CD14-positive monocyte (primary cell): ENCODE results near the gene SLC36A4. TPM values are rescaled to one million over a fixed set of nuclear protein-coding genes. Genes with fewer than 3 reads are reported as not detected.

Experiments
- DNase-seq, 3 donors: peaks; one replicate each; pipeline ENCODE4 v3.0.0-alpha.2; 2011 to 2022
- H2AFZ ChIP-seq: 2 replicates; pipeline ENCODE4 v1.6.0; 2012; ENCODE audit warnings: mild to moderate bottlenecking, low read depth, low read length, inconsistent platforms; ENCODE audit not compliant: insufficient read depth, poor library complexity, severe bottlenecking
- H3K27ac ChIP-seq, 2 donors: 1 replicate in 1 of 2; 2 replicates in 1 of 2; pipeline ENCODE4 v1.5.1; 2012 to 2013; ENCODE audit warnings: low read length in 2 of 2, control low read depth in 1 of 2, inconsistent platforms in 1 of 2, low read depth in 1 of 2, mild to moderate bottlenecking in 1 of 2
- H3K27me3 ChIP-seq, 2 donors: one replicate each; pipeline versions ENCODE4 v1.6.0 to v1.6.1; 2011 to 2013; ENCODE audit warnings: low read length in 2 of 2; ENCODE audit not compliant: control insufficient read depth in 2 of 2, insufficient read depth in 2 of 2
- H3K36me3 ChIP-seq, 2 donors: replicated peaks in 1 of 2; 1 replicate in 1 of 2; 2 replicates in 1 of 2; pipeline versions ENCODE4 v1.5.1 to v1.6.1; 2012 to 2013; ENCODE audit warnings: low read length in 2 of 2, control low read depth in 1 of 2, inconsistent platforms in 1 of 2, mild to moderate bottlenecking in 1 of 2; ENCODE audit not compliant: insufficient read depth in 2 of 2, control insufficient read depth in 1 of 2
- H3K4me1 ChIP-seq, 2 donors: 1 replicate in 1 of 2; 2 replicates in 1 of 2; pipeline versions ENCODE4 v1.5.1 to v1.6.1; 2012 to 2013; ENCODE audit warnings: low read length in 2 of 2, control low read depth in 1 of 2, inconsistent platforms in 1 of 2, mild to moderate bottlenecking in 1 of 2, moderate library complexity in 1 of 2; ENCODE audit not compliant: insufficient read depth in 2 of 2, control insufficient read depth in 1 of 2
- H3K4me2 ChIP-seq: replicated peaks from 2 replicates; pipeline ENCODE3; 2012; ENCODE audit warnings: low read length, moderate library complexity, mild to moderate bottlenecking; ENCODE audit not compliant: poor library complexity, severe bottlenecking; ENCODE audit errors: extremely low read depth
- H3K4me3 ChIP-seq, 3 experiments: fragments of 200-600 bp in 1 of 3; sonication (generic) in 1 of 3; replicated peaks in 1 of 3; 1 replicate in 2 of 3; 2 replicates in 1 of 3; pipeline ENCODE4 v1.5.1; 2011 to 2013; ENCODE audit warnings: low read length in 3 of 3, mild to moderate bottlenecking in 3 of 3, control low read depth in 2 of 3, low read depth in 2 of 3, inconsistent platforms in 1 of 3, moderate library complexity in 1 of 3
- H3K79me2 ChIP-seq: 2 replicates; pipeline ENCODE4 v1.6.0; 2012; ENCODE audit warnings: mild to moderate bottlenecking, control low read depth, inconsistent platforms, low read length, moderate library complexity; ENCODE audit not compliant: insufficient read depth
- H3K9ac ChIP-seq: 2 replicates; pipeline ENCODE4 v1.6.0; 2017; ENCODE audit warnings: low read length, mild to moderate bottlenecking; ENCODE audit not compliant: insufficient read depth, poor library complexity, severe bottlenecking
- H3K9me3 ChIP-seq, 2 donors: replicated peaks in 1 of 2; 1 replicate in 1 of 2; 2 replicates in 1 of 2; pipeline versions ENCODE4 v1.5.1 to v1.6.1; 2012 to 2013; ENCODE audit warnings: low read length in 2 of 2, control low read depth in 1 of 2; ENCODE audit not compliant: control insufficient read depth in 1 of 2, insufficient read depth in 1 of 2
- H4K20me1 ChIP-seq: 2 replicates; pipeline ENCODE4 v1.6.0; 2012; ENCODE audit warnings: mild to moderate bottlenecking, low read length, control low read depth, moderate library complexity; ENCODE audit not compliant: insufficient read depth
- H3K27ac Mint-ChIP-seq, 7 donors: one replicate each; pipeline ENCODE4 v1.8.0; 2020; ENCODE audit warnings: mild to moderate bottlenecking in 7 of 7, mixed read lengths in 7 of 7, moderate library complexity in 6 of 7, inconsistent platforms in 2 of 7
- H3K27me3 Mint-ChIP-seq, 3 donors: one replicate each; pipeline ENCODE4 v1.8.0; 2021 to 2022; ENCODE audit warnings: low read depth in 3 of 3, mild to moderate bottlenecking in 3 of 3, mixed read lengths in 3 of 3, moderate library complexity in 3 of 3, inconsistent platforms in 1 of 3
- H3K36me3 Mint-ChIP-seq, 2 donors: one replicate each; pipeline ENCODE4 v1.8.0; 2020; ENCODE audit warnings: mixed read lengths in 2 of 2, inconsistent platforms in 1 of 2, mild to moderate bottlenecking in 1 of 2
- H3K4me1 Mint-ChIP-seq: one replicate; pipeline ENCODE4 v1.8.0; 2020; ENCODE audit warnings: mild to moderate bottlenecking, mixed read lengths
- H3K4me3 Mint-ChIP-seq, 2 donors: one replicate each; pipeline ENCODE4 v1.8.0; 2020; ENCODE audit warnings: mild to moderate bottlenecking in 2 of 2, mixed read lengths in 2 of 2, moderate library complexity in 1 of 2
- H3K9me3 Mint-ChIP-seq, 7 donors: one replicate each; pipeline ENCODE4 v1.8.0; 2020 to 2022; ENCODE audit warnings: mixed read lengths in 7 of 7, mild to moderate bottlenecking in 6 of 7, moderate library complexity in 6 of 7, inconsistent platforms in 2 of 7
- CTCF ChIP-seq: fragments of 200-600 bp; IDR thresholded peaks from one replicate; pipeline ENCODE4 v1.8.0; 2022; ENCODE audit warnings: antibody characterized with exemption, mild to moderate bottlenecking
- WGBS: methylation state at CpG from one replicate; pipeline ENCODE4 v1.1.5; 2013; ENCODE audit warnings: missing lambda C conversion rate; ENCODE audit not compliant: insufficient coverage; 5-methylcytosine and 5-hydroxymethylcytosine counted together
- intact Hi-C, 2 donors: fragments of 100-400 bp; cut with micrococcal nuclease; formaldehyde crosslinking; loops; one replicate each; pipeline versions ENCODE4 v1.15.0 to v1.15.1; 2023
- polyA plus RNA-seq, 3 donors: library from polyadenylated mRNA; depleted of rRNA in 1 of 3; unstranded in 2 of 3; stranded (reverse) in 1 of 3; fragments of 300-500 nt in 2 of 3; fragments of >200 nt in 1 of 3; fragmentation: Illumina TruSeq in 2 of 3; gene quantifications; 1 replicate in 2 of 3; 2 replicates in 1 of 3; pipeline ENCODE4 v1.2.3, GENCODE V29; 2012 to 2021

Gene SLC36A4
- polyA plus RNA-seq, 3 donors = 21.1 to 65.2 (median 62.0) TPM

GRCh38 chr11:93166862-93167261, 30.9 kb downstream of the SLC36A4 start:
- peaks cover 37 to 57% of the 10 kb centered on the region in 2 donors for H3K36me3 ChIP-seq
- no peaks in the 10 kb centered on the region for H3K27me3 ChIP-seq
- H3K4me1 ChIP-seq = peaks cover 12% of the 10 kb centered on the region in 2 donors
- H3K9me3 ChIP-seq = no peaks in the 10 kb centered on the region
- H4K20me1 ChIP-seq = no peaks in the 10 kb centered on the region
- no peak overlapping the region for H3K4me2 ChIP-seq
- peak in 1 of 3 donors; percentile 12 for DNase-seq
- no peak for TF ChIP-seq CTCF
- peak overlapping the region in 1 of 2 donors; percentile 21 for H3K27ac ChIP-seq
- H3K79me2 ChIP-seq = no peaks in the 10 kb centered on the region
- H3K9ac ChIP-seq = no peak overlapping the region
- Mint-ChIP-seq H3K9me3 (no peaks in the 10 kb centered on the region), H3K4me3 (no peak overlapping the region), H3K4me1 (peaks cover 17% of the 10 kb centered on the region), H3K36me3 (peaks cover 35 to 36% of the 10 kb centered on the region in 2 donors), H3K27me3 (no peaks in the 10 kb centered on the region), H3K27ac (peak overlapping the region in 3 of 7 donors; percentile 36 to 57 (median 48))
- intact Hi-C loops = loop anchor here in 1 of 2 donors (10.0 kb wide), 1 partner anchor 58 kb away; no protein-coding TSS in a partner anchor
- H2AFZ ChIP-seq = no peak overlapping the region
- H3K4me3 ChIP-seq = no peak overlapping the region
- 0% methylated on average over 1 of the region's 2 CpGs for WGBS

GRCh38 chr11:93166194-93166593, 31.6 kb downstream of the SLC36A4 start:
- TF ChIP-seq CTCF = no peak
- no peaks in the 10 kb centered on the region for H3K9me3 Mint-ChIP-seq

More at GRCh38 chr11:93166194-93166593, 31.6 kb downstream of the SLC36A4 start:
- Histone ChIP-seq H3K9me3 (no peaks in the 10 kb centered on the region), H3K27me3 (no peaks in the 10 kb centered on the region), H3K4me3 (no peak overlapping the region), H3K27ac (peak overlapping the region in 1 of 2 donors; percentile 16), H4K20me1 (no peaks in the 10 kb centered on the region), H3K9ac (no peak overlapping the region), H3K4me1 (peaks cover 12% of the 10 kb centered on the region in 2 donors), H3K79me2 (no peaks in the 10 kb centered on the region), H2AFZ (no peak overlapping the region), H3K4me2 (no peak overlapping the region), H3K36me3 (peaks cover 42 to 63% of the 10 kb centered on the region in 2 donors)
- intact Hi-C loops = loop anchor here in 1 of 2 donors (10.0 kb wide), 1 partner anchor 59 kb away; no protein-coding TSS in a partner anchor
- H3K36me3 Mint-ChIP-seq = peaks cover 37 to 38% of the 10 kb centered on the region in 2 donors
- H3K4me3 Mint-ChIP-seq = no peak overlapping the region
- no peaks in the 10 kb centered on the region for H3K27me3 Mint-ChIP-seq
- H3K4me1 Mint-ChIP-seq = peaks cover 17% of the 10 kb centered on the region
- peak overlapping the region in 4 of 7 donors; percentile 33 to 57 (median 42) for H3K27ac Mint-ChIP-seq
- no peak for DNase-seq
